Common myeloid progenitor, CD34-positive (primary cell): Measurements from ENCODE around the gene SOWAHA.

Experiments used
- CTCF ChIA-PET: fragments of 350-600 bp; sonication (Branson Sonifier 250); formaldehyde crosslinking; loops from one replicate; lab custom pipeline; 2021; ENCODE audit warnings: antibody characterized with exemption; lab: Charles Lee
- POLR2A ChIA-PET: fragments of 350-600 bp; sonication (Branson Sonifier 250); formaldehyde crosslinking; loops from one replicate; lab custom pipeline; 2021; ENCODE audit warnings: antibody characterized with exemption; lab: Charles Lee
- DNase-seq, 3 donors: peaks; one replicate each; pipeline versions ENCODE4 v3.0.0 to v3.0.0-alpha.2; 2013
- H3K27ac ChIP-seq, 2 experiments: 1 replicate in 1 of 2; 2 replicates in 1 of 2; pipeline ENCODE4 v1.7.0; 2013; ENCODE audit warnings: inconsistent platforms in 2 of 2, low read length in 2 of 2, mild to moderate bottlenecking in 2 of 2, low read depth in 1 of 2, moderate library complexity in 1 of 2; ENCODE audit not compliant: severe bottlenecking in 2 of 2, insufficient read depth in 1 of 2, poor library complexity in 1 of 2
- H3K27me3 ChIP-seq, 5 experiments: replicated peaks in 2 of 5; 1 replicate in 3 of 5; 2 replicates in 2 of 5; pipeline versions ENCODE4 v1.6.1 to v1.7.0; 2013; ENCODE audit warnings: low read length in 4 of 5, mild to moderate bottlenecking in 2 of 5, moderate library complexity in 2 of 5, inconsistent platforms in 1 of 5; ENCODE audit not compliant: insufficient read depth in 5 of 5, control insufficient read depth in 4 of 5
- H3K36me3 ChIP-seq, 4 experiments: 1 replicate in 2 of 4; 2 replicates in 2 of 4; pipeline versions ENCODE4 v1.6.1 to v1.7.0; 2013; ENCODE audit warnings: low read length in 3 of 4, control low read depth in 1 of 4, mild to moderate bottlenecking in 1 of 4; ENCODE audit not compliant: control insufficient read depth in 4 of 4, insufficient read depth in 4 of 4
- H3K4me1 ChIP-seq, 4 experiments: 1 replicate in 3 of 4; 2 replicates in 1 of 4; pipeline versions ENCODE4 v1.6.1 to v1.7.1; 2013; ENCODE audit warnings: low read length in 3 of 4, mild to moderate bottlenecking in 3 of 4, control low read depth in 1 of 4, inconsistent platforms in 1 of 4, moderate library complexity in 1 of 4; ENCODE audit not compliant: control insufficient read depth in 4 of 4, insufficient read depth in 4 of 4; ENCODE audit errors: control extremely low read depth in 1 of 4
- H3K4me3 ChIP-seq, 7 experiments: 1 replicate in 4 of 7; 2 replicates in 3 of 7; pipeline versions ENCODE4 v1.5.1 to v1.7.0; 2013; ENCODE audit warnings: mild to moderate bottlenecking in 7 of 7, low read length in 6 of 7, moderate library complexity in 6 of 7, inconsistent platforms in 2 of 7, low read depth in 2 of 7, control low read depth in 1 of 7; ENCODE audit not compliant: insufficient read depth in 4 of 7, control insufficient read depth in 1 of 7; ENCODE audit errors: extremely low read depth in 1 of 7
- H3K9me3 ChIP-seq, 5 experiments: 1 replicate in 4 of 5; 2 replicates in 1 of 5; pipeline versions ENCODE4 v1.6.1 to v1.7.1; 2013; ENCODE audit warnings: low read length in 4 of 5, mild to moderate bottlenecking in 2 of 5, inconsistent platforms in 1 of 5, low read depth in 1 of 5, moderate library complexity in 1 of 5; ENCODE audit not compliant: control insufficient read depth in 4 of 5, insufficient read depth in 2 of 5; ENCODE audit errors: control extremely low read depth in 1 of 5
- WGBS: methylation state at CpG from one replicate; pipeline ENCODE4 v1.1.5; 2013; ENCODE audit not compliant: insufficient coverage; 5-methylcytosine and 5-hydroxymethylcytosine counted together

SOWAHA gene

GRCh38 chr5:132773601-132774355 is 39.3 kb upstream of the SOWAHA start:
- Histone ChIP-seq H3K27me3 (peaks cover 0 to 44% (median 33%) of the 10 kb centered on the region in 5 experiments), H3K4me1 (peaks cover 0 to 18% (median 14%) of the 10 kb centered on the region in 4 experiments), H3K4me3 (no peak overlapping the region), H3K27ac (no peak overlapping the region), H3K36me3 (no peaks in the 10 kb centered on the region), H3K9me3 (no peaks in the 10 kb centered on the region)
- DNase-seq = peak in 2 of 3 donors; percentile 38 to 63
- WGBS = 77% methylated on average over 8 of the region's 12 CpGs
- POLR2A ChIA-PET = no interaction called here
- CTCF ChIA-PET = interaction anchor here (0.9 to 3.2 kb wide), 6 partner anchors 9 to 44 kb away, joined by 3 to 10 read pairs (median 4); no protein-coding TSS in a partner anchor

GRCh38 chr5:132774406-132774805 is 38.7 kb upstream of the SOWAHA start:
- ChIA-PET POLR2A (no interaction called here), CTCF (interaction anchor here (0.9 to 3.2 kb wide), 6 partner anchors 9 to 37 kb away, joined by 3 to 10 read pairs (median 4); no protein-coding TSS in a partner anchor)
- peaks cover 0 to 18% (median 14%) of the 10 kb centered on the region in 4 experiments for H3K4me1 ChIP-seq

GRCh38 chr5:132774896-132775295 is 38.2 kb upstream of the SOWAHA start:
- Histone ChIP-seq H3K4me1 (peaks cover 0 to 18% (median 14%) of the 10 kb centered on the region in 4 experiments), H3K27ac (no peak overlapping the region), H3K4me3 (no peak overlapping the region), H3K9me3 (no peaks in the 10 kb centered on the region), H3K36me3 (no peaks in the 10 kb centered on the region), H3K27me3 (peaks cover 2 to 53% (median 42%) of the 10 kb centered on the region in 5 experiments)
- POLR2A ChIA-PET = no interaction called here
- CTCF ChIA-PET = interaction anchor here (0.9 to 3.2 kb wide), 4 partner anchors 18 to 37 kb away, joined by 3 to 10 read pairs (median 6); no protein-coding TSS in a partner anchor
- WGBS = 100% methylated on average over 4 of the region's 5 CpGs
- no peak for DNase-seq

More at GRCh38 chr5:132774406-132774805, 38.7 kb upstream of the SOWAHA start:
- no peak overlapping the region for H3K4me3 ChIP-seq
- H3K27me3 ChIP-seq = peaks cover 0 to 51% (median 39%) of the 10 kb centered on the region in 5 experiments
- no peaks in the 10 kb centered on the region for H3K36me3 ChIP-seq
- no peaks in the 10 kb centered on the region for H3K9me3 ChIP-seq
- no peak overlapping the region for H3K27ac ChIP-seq
- DNase-seq = no peak
- 100% methylated on average over 1 of the region's 3 CpGs for WGBS

- Histone ChIP-seq H3K36me3 (no peaks in the 10 kb centered on the region), H3K4me1 (peaks cover 0 to 18% (median 14%) of the 10 kb centered on the region in 4 experiments)
- POLR2A ChIA-PET = no interaction called here
These were observed 37.6 kb upstream of the SOWAHA start for GRCh38 chr5:132775476-132775961.

GRCh38 chr5:132776131-132776937 is 36.8 kb upstream of the SOWAHA start:
- POLR2A ChIA-PET = no interaction called here
- WGBS = 15% methylated on average over 38 of the region's 39 CpGs
- peak overlapping the region; percentile 51 to 81 (median 66) for H3K4me3 ChIP-seq
- CTCF ChIA-PET = interaction anchor here (1.2 to 3.2 kb wide), 4 partner anchors 19 to 107 kb away, joined by 3 to 10 read pairs (median 4); no protein-coding TSS in a partner anchor
- peak overlapping the region in 1 of 2 experiments; percentile 56 for H3K27ac ChIP-seq
- H3K4me1 ChIP-seq = peaks cover 0 to 18% (median 16%) of the 10 kb centered on the region in 4 experiments
- no peaks in the 10 kb centered on the region for H3K9me3 ChIP-seq
- peak in 2 of 3 donors; percentile 24 to 41 for DNase-seq
- H3K36me3 ChIP-seq = no peaks in the 10 kb centered on the region
- H3K27me3 ChIP-seq = peaks cover 3 to 60% (median 41%) of the 10 kb centered on the region in 5 experiments

More at GRCh38 chr5:132775476-132775961, 37.6 kb upstream of the SOWAHA start:
- Histone ChIP-seq H3K27ac (peak overlapping the region in 1 of 2 experiments; percentile 56), H3K9me3 (no peaks in the 10 kb centered on the region), H3K27me3 (peaks cover 3 to 55% (median 42%) of the 10 kb centered on the region in 5 experiments), H3K4me3 (no peak overlapping the region)
- WGBS = 85% methylated on average over 2 of the region's 7 CpGs
- CTCF ChIA-PET = interaction anchor here (0.9 to 3.2 kb wide), 5 partner anchors 18 to 108 kb away, joined by 3 to 10 read pairs (median 3); no protein-coding TSS in a partner anchor
- DNase-seq = no peak

DNA sequence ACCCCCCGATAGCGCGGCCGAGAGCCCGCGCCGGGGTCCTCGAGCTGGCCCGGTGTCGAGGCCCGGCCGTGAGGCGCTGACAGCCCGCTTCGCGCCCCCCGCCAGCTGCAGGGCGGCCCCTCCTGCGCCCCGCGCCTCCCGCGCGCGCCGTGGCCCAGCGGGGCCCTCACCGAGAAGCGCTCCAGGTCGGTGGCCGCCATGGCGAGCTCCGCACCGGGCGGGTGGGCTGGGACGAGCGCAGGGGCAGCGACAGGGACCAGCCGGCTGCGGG is 36.2 kb upstream of the SOWAHA start:
- peak overlapping the region in 1 of 2 experiments; percentile 56 for H3K27ac ChIP-seq
- no peak for DNase-seq
- no peaks in the 10 kb centered on the region for H3K9me3 ChIP-seq
- peaks cover under 1 to 18% (median 16%) of the 10 kb centered on the region in 4 experiments for H3K4me1 ChIP-seq
- H3K27me3 ChIP-seq = peaks cover 3 to 62% (median 42%) of the 10 kb centered on the region in 5 experiments
- 0% methylated on average over 32 of the region's 40 CpGs for WGBS
- CTCF ChIA-PET = interaction anchor here (1.5 kb wide), 1 partner anchor 43 kb away, joined by 3 read pairs; no protein-coding TSS in a partner anchor
- H3K4me3 ChIP-seq = peak overlapping the region; percentile 51 to 81 (median 66)
- no peaks in the 10 kb centered on the region for H3K36me3 ChIP-seq
- POLR2A ChIA-PET = no interaction called here
